Right lobe of liver (tissue), 4 donors: ENCODE results near the gene ZNF136.

ENCODE experiments used
- CTCF ChIP-seq, 4 donors: fragments of 200-600 bp in 3 of 4; fragments of 450-650 bp in 1 of 4; IDR thresholded peaks; one replicate each; pipeline versions ENCODE4 v1.5.1 to v1.8.0; 2016 to 2022; ENCODE audit warnings: antibody characterized with exemption in 4 of 4, mild to moderate bottlenecking in 2 of 4
- POLR2A ChIP-seq: fragments of 450-650 bp; IDR thresholded peaks from one replicate; pipeline ENCODE4 v1.6.1; 2017; ENCODE audit warnings: antibody characterized with exemption, mild to moderate bottlenecking
- donor health status: DM: no; HTN: no; CAD: no.
- donor health status: DM: no; HTN: no; CAD: no.
- donor health status: DM: no; HTN: yes; CAD: no.

- TF ChIP-seq CTCF (IDR thresholded peaks at IDR 0.05) (no peak), POLR2A (no peak)
Observed at GRCh38 chr19:12237143-12237839, 74.4 kb downstream of the ZNF136 start.
